Measurements from ENCODE around the gene RAI14. TPM values are rescaled to one million over a fixed set of nuclear protein-coding genes. Genes with fewer than 3 reads are reported as not detected.

Gene RAI14
- total RNA-seq, 1 donor from 2014 or later: 92.7 TPM

- peaks cover 4% of the 10 kb centered on the region for H3K36me3 Mint-ChIP-seq (ENCODE audit: low read depth)
- no peaks in the 10 kb centered on the region for H3K9me3 Mint-ChIP-seq
- H3K4me3 Mint-ChIP-seq: no peak overlapping the region
- TF ChIP-seq, protein P1, sequence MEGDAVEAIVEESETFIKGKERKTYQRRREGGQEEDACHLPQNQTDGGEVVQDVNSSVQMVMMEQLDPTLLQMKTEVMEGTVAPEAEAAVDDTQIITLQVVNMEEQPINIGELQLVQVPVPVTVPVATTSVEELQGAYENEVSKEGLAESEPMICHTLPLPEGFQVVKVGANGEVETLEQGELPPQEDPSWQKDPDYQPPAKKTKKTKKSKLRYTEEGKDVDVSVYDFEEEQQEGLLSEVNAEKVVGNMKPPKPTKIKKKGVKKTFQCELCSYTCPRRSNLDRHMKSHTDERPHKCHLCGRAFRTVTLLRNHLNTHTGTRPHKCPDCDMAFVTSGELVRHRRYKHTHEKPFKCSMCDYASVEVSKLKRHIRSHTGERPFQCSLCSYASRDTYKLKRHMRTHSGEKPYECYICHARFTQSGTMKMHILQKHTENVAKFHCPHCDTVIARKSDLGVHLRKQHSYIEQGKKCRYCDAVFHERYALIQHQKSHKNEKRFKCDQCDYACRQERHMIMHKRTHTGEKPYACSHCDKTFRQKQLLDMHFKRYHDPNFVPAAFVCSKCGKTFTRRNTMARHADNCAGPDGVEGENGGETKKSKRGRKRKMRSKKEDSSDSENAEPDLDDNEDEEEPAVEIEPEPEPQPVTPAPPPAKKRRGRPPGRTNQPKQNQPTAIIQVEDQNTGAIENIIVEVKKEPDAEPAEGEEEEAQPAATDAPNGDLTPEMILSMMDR (conservative IDR thresholded peaks at IDR 0.05): no peak
- no peak for DNase-seq (ENCODE audit: low read depth, low spot score)
- H3K27me3 Mint-ChIP-seq (ENCODE audit: low read depth): no peaks in the 10 kb centered on the region
- H3K4me1 Mint-ChIP-seq: peaks cover 9% of the 10 kb centered on the region
- no peak overlapping the region for H3K27ac Mint-ChIP-seq (ENCODE audit: unreplicated experiment)
These were observed 155.6 kb downstream of the RAI14 start for GRCh38 chr5:34811706-34812105.

- DNase-seq (ENCODE audit: low read depth, low spot score): no peak
- no peaks in the 10 kb centered on the region for H3K27me3 Mint-ChIP-seq (ENCODE audit: low read depth)
- peaks cover 4% of the 10 kb centered on the region for H3K36me3 Mint-ChIP-seq (ENCODE audit: low read depth)
- no peaks in the 10 kb centered on the region for H3K9me3 Mint-ChIP-seq
- TF ChIP-seq, protein P1 (conservative IDR thresholded peaks at IDR 0.05): no peak
- peaks cover 9% of the 10 kb centered on the region for H3K4me1 Mint-ChIP-seq
- H3K27ac Mint-ChIP-seq (ENCODE audit: unreplicated experiment): no peak overlapping the region
- no peak overlapping the region for H3K4me3 Mint-ChIP-seq
These were observed 157.4 kb downstream of the RAI14 start for GRCh38 chr5:34813509-34813908.

DNA sequence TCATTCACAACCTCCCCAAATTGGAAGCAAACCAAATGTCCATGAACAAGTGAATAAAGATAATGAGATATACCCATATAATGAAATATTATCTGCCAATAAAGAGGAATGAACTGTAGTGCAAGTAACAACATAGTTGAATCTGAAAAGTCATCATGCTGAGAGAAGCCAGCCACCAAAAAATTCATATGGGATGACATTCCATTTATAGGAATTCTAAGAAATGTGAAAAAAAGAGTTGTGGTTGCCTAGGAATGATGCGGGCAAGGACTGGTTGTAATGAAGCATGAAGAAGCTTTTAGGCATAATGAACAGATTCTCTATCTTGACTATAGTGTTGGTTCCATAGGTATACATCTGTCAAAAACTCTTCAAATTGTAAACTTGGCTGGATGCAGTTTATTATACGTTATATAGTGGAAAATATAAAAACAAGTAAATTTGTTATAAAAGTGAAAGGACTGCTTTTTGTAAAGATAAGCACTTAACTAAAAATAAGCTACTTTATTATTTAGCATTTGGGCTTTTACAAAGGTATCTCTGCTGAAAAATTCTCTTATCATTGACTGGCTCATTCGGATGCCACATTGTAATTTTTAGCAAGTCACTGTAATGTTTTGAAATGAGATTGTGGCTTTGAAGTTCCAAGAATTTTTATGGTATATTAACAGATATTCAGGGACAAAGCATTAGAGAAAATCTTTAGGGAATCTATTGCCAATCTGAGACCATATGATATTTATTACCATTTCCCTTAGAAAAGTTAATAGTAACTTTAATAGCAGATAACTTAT lies 161.6 kb downstream of the RAI14 start:
- Mint-ChIP-seq H3K27ac (ENCODE audit: unreplicated experiment) (no peak overlapping the region), H3K9me3 (no peaks in the 10 kb centered on the region), H3K27me3 (ENCODE audit: low read depth) (no peaks in the 10 kb centered on the region), H3K36me3 (ENCODE audit: low read depth) (peaks cover 5% of the 10 kb centered on the region), H3K4me1 (no peaks in the 10 kb centered on the region), H3K4me3 (no peak overlapping the region)
- TF ChIP-seq, protein P1 (conservative IDR thresholded peaks at IDR 0.05): no peak
- no peak for DNase-seq (ENCODE audit: low read depth, low spot score)

GRCh38 chr5:34818717-34819116 lies 162.6 kb downstream of the RAI14 start:
- Mint-ChIP-seq H3K4me3 (no peak overlapping the region), H3K9me3 (no peaks in the 10 kb centered on the region), H3K27me3 (ENCODE audit: low read depth) (no peaks in the 10 kb centered on the region), H3K27ac (ENCODE audit: unreplicated experiment) (no peak overlapping the region), H3K4me1 (no peaks in the 10 kb centered on the region), H3K36me3 (ENCODE audit: low read depth) (peaks cover 13% of the 10 kb centered on the region)
- TF ChIP-seq, protein P1 (conservative IDR thresholded peaks at IDR 0.05): no peak
- DNase-seq (ENCODE audit: low read depth, low spot score): no peak

GRCh38 chr5:34820593-34820992 lies 164.5 kb downstream of the RAI14 start:
- TF ChIP-seq, protein P1 (conservative IDR thresholded peaks at IDR 0.05): no peak
- Mint-ChIP-seq H3K4me3 (no peak overlapping the region), H3K27me3 (ENCODE audit: low read depth) (no peaks in the 10 kb centered on the region), H3K4me1 (no peaks in the 10 kb centered on the region), H3K9me3 (no peaks in the 10 kb centered on the region), H3K27ac (ENCODE audit: unreplicated experiment) (no peak overlapping the region), H3K36me3 (ENCODE audit: low read depth) (peaks cover 23% of the 10 kb centered on the region)
- no peak for DNase-seq (ENCODE audit: low read depth, low spot score)

Measured in neural crest cell (in vitro differentiated cells).